MM.1S (cell line): Measurements from ENCODE around the gene CYP2A7.
"Not testable (repeated sequence)": the region's sequence is repeated elsewhere in the genome, so short reads cannot be mapped to it uniquely, and the experiment has no call there.

Source experiments
- DNase-seq: peaks from one replicate; pipeline ENCODE4 v3.0.0-alpha.2; 2015
- H2AFZ ChIP-seq: fragments of 300-600 bp; sonication (generic); 2 replicates; pipeline ENCODE4 v1.6.0; 2016; ENCODE audit warnings: antibody characterized with exemption, low read length
- H3F3A ChIP-seq: fragments of 300-600 bp; sonication (generic); 2 replicates; pipeline ENCODE4 v1.6.1; 2016; ENCODE audit warnings: mild to moderate bottlenecking, antibody characterized with exemption, low read length, moderate library complexity, mixed read lengths; ENCODE audit not compliant: insufficient read depth
- H3K27ac ChIP-seq: fragments of 300-600 bp; sonication (generic); 2 replicates; pipeline ENCODE4 v1.5.1; 2016; ENCODE audit warnings: mild to moderate bottlenecking, low read length
- H3K27me3 ChIP-seq: fragments of 300-600 bp; sonication (generic); replicated peaks from 2 replicates; pipeline ENCODE4 v1.6.0; 2016; ENCODE audit warnings: low read length; ENCODE audit not compliant: insufficient read depth
- H3K36me3 ChIP-seq: fragments of 300-600 bp; sonication (generic); replicated peaks from 2 replicates; pipeline ENCODE4 v1.6.1; 2016; ENCODE audit warnings: mild to moderate bottlenecking, low read length, mixed read lengths; ENCODE audit not compliant: insufficient read depth
- H3K4me1 ChIP-seq: fragments of 300-600 bp; sonication (generic); 2 replicates; pipeline ENCODE4 v1.6.1; 2016; ENCODE audit warnings: low read length, mixed read lengths
- H3K4me2 ChIP-seq: fragments of 300-600 bp; sonication (generic); 2 replicates; pipeline ENCODE4 v1.6.0; 2016; ENCODE audit warnings: low read depth, low read length
- H3K4me3 ChIP-seq: fragments of 300-600 bp; sonication (generic); 2 replicates; pipeline ENCODE4 v1.5.1; 2016; ENCODE audit warnings: low read length, mixed read lengths
- H3K79me2 ChIP-seq: fragments of 300-600 bp; sonication (generic); 2 replicates; pipeline ENCODE4 v1.6.1; 2016; ENCODE audit warnings: mixed run types, low read length, mixed read lengths
- H3K9ac ChIP-seq: fragments of 300-600 bp; sonication (generic); 2 replicates; pipeline ENCODE4 v1.6.1; 2016; ENCODE audit warnings: low read length, mixed read lengths
- H3K9me2 ChIP-seq: fragments of 300-600 bp; sonication (generic); replicated peaks from 2 replicates; pipeline ENCODE4 v1.6.1; 2016; ENCODE audit warnings: mild to moderate bottlenecking, low read length, mixed read lengths; ENCODE audit not compliant: insufficient read depth
- H3K9me3 ChIP-seq: fragments of 300-600 bp; sonication (generic); replicated peaks from 2 replicates; pipeline ENCODE4 v1.6.1; 2016; ENCODE audit warnings: mild to moderate bottlenecking, low read length, mixed read lengths; ENCODE audit not compliant: insufficient read depth
- H4K20me1 ChIP-seq: fragments of 300-600 bp; sonication (generic); 2 replicates; pipeline ENCODE4 v1.6.1; 2016; ENCODE audit warnings: mild to moderate bottlenecking, low read length, moderate library complexity, mixed read lengths; ENCODE audit not compliant: insufficient read depth
- EZH2 ChIP-seq: fragments of 300-600 bp; sonication (generic); optimal IDR thresholded peaks from 2 replicates; pipeline ENCODE3; 2017; ENCODE audit warnings: low read depth, mild to moderate bottlenecking, antibody characterized with exemption, low read length, mixed read lengths
- EZH2phosphoT487 ChIP-seq: fragments of 300-600 bp; sonication (generic); IDR thresholded peaks from 2 replicates; pipeline ENCODE4 v1.6.1; 2018; ENCODE audit warnings: antibody characterized with exemption, low read length
- TF ChIP-seq, protein P1 (sequence below): fragments of 300-600 bp; sonication (generic); IDR thresholded peaks from 2 replicates; pipeline ENCODE4 v1.5.1; 2016; ENCODE audit warnings: antibody characterized with exemption, low read length, mixed read lengths

CYP2A7 gene

DNA sequence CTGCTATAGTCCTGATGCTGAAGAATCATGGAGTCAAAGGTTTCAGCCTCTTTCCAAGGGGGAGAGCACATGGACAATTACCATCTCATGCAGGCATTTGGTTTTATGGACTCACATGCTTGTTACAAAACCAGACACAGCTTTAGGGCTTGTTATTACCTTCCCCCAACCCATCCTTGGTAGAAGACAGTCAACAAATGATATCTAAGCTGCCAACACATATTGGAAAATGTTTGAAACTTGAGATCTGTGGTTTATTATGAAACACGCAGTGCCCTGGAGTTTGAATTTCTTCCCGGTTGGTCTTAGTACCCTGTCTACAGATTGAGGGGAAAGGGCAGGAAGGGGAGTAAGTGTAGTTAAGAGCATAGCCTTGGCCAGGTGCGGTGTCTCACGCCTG is 19.2 kb downstream of the CYP2A7 start:
- Histone ChIP-seq H3K9me2 (no peaks in the 10 kb centered on the region), H3K4me2 (no peak overlapping the region), H2AFZ (no peak overlapping the region), H3K9me3 (no peaks in the 10 kb centered on the region), H3K36me3 (no peaks in the 10 kb centered on the region), H3K27ac (no peak overlapping the region), H3K9ac (no peak overlapping the region), H3K4me1 (no peaks in the 10 kb centered on the region), H3K4me3 (no peak overlapping the region), H3K27me3 (peaks cover 45% of the 10 kb centered on the region), H3K79me2 (no peaks in the 10 kb centered on the region), H3F3A (no peaks in the 10 kb centered on the region), H4K20me1 (no peaks in the 10 kb centered on the region)
- TF ChIP-seq, protein P1, sequence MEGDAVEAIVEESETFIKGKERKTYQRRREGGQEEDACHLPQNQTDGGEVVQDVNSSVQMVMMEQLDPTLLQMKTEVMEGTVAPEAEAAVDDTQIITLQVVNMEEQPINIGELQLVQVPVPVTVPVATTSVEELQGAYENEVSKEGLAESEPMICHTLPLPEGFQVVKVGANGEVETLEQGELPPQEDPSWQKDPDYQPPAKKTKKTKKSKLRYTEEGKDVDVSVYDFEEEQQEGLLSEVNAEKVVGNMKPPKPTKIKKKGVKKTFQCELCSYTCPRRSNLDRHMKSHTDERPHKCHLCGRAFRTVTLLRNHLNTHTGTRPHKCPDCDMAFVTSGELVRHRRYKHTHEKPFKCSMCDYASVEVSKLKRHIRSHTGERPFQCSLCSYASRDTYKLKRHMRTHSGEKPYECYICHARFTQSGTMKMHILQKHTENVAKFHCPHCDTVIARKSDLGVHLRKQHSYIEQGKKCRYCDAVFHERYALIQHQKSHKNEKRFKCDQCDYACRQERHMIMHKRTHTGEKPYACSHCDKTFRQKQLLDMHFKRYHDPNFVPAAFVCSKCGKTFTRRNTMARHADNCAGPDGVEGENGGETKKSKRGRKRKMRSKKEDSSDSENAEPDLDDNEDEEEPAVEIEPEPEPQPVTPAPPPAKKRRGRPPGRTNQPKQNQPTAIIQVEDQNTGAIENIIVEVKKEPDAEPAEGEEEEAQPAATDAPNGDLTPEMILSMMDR, result no peak
- no peak for TF ChIP-seq EZH2phosphoT487
- TF ChIP-seq EZH2, result no peak
- DNase-seq, result no peak

DNA sequence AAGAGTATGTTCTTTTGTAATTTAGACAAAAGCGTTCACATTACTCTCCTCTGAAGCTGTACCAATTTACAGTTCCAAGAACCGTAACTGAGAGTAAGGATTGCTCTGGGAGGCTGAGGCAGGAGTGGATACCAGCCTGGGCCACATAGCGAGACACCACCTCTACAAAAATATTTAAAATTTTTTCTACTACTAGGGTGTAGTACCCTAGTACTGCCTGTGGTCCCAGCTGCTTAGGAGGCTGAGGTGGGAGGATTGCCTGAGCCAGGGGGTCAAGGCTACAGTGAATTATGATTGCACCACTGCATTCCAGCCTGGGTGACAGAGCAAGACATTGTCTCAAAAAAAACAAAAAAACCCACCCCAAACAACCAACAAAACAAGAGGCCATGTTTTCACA is 19.7 kb downstream of the CYP2A7 start:
- Histone ChIP-seq H3K36me3 (no peaks in the 10 kb centered on the region), H3K9ac (no peak overlapping the region), H4K20me1 (no peaks in the 10 kb centered on the region), H3K27me3 (peaks cover 42% of the 10 kb centered on the region), H3K9me3 (no peaks in the 10 kb centered on the region), H3K4me3 (no peak overlapping the region), H3K27ac (no peak overlapping the region), H3K79me2 (no peaks in the 10 kb centered on the region), H3K9me2 (no peaks in the 10 kb centered on the region), H3K4me2 (no peak overlapping the region), H3F3A (no peaks in the 10 kb centered on the region), H3K4me1 (no peaks in the 10 kb centered on the region), H2AFZ (no peak overlapping the region)
- no peak for DNase-seq
- TF ChIP-seq EZH2, result no peak
- TF ChIP-seq, protein P1, result no peak
- TF ChIP-seq EZH2phosphoT487, result no peak

- peaks cover 42% of the 10 kb centered on the region for H3K27me3 ChIP-seq
- no peaks in the 10 kb centered on the region for H3K9me2 ChIP-seq
- H3K36me3 ChIP-seq, result no peaks in the 10 kb centered on the region
- H3K27ac ChIP-seq, result no peak overlapping the region
- no peaks in the 10 kb centered on the region for H4K20me1 ChIP-seq
- no peaks in the 10 kb centered on the region for H3K9me3 ChIP-seq
- H3K79me2 ChIP-seq, result no peaks in the 10 kb centered on the region
- H3K9ac ChIP-seq, result no peak overlapping the region
- H2AFZ ChIP-seq, result no peak overlapping the region
- no peak for DNase-seq
- TF ChIP-seq EZH2 (no peak), EZH2phosphoT487 (no peak)
- TF ChIP-seq, protein P1, result no peak
- no peak overlapping the region for H3K4me2 ChIP-seq
- H3K4me3 ChIP-seq, result no peak overlapping the region
- H3K4me1 ChIP-seq, result no peaks in the 10 kb centered on the region
- no peaks in the 10 kb centered on the region for H3F3A ChIP-seq
These were observed 23.9 kb downstream of the CYP2A7 start for GRCh38 chr19:40858109-40858508.

DNA sequence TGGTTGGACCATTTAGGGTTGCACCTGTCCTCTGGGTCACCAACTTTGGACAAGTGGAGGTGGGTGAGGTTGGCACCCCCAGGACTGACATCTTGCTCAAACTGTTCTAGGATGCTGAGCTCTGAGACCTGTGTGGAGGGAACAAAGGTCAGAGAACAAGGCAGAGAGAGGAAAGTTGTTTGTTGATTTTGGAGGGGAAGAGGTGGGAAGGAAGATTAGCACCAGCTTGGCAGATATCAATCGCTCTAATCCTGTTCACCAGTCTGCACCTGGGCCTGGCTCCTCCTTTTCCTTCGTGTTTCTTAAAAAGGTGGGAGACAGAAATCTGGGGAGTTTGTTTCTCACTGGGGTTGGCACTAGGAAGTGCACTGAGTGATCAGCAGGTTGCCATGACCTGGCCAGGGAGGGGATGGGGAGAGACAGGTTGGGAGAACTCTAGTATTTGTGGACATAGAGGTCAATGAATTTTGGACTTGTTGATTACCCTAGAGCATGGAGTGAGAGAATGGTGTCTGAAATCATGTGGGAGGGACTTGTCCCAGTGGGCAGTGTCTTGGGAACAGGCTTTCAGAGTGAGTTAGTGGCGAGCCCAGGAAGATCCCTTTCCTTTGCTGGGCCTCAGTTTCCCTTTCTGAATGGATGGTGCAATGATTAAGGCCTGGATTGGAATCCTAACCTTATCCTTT is 29.4 kb downstream of the CYP2A7 start:
- H3K27me3 ChIP-seq, H2AFZ ChIP-seq, H3K9me2 ChIP-seq, H3K9me3 ChIP-seq, H3K9ac ChIP-seq, DNase-seq, H3F3A ChIP-seq, H3K4me3 ChIP-seq, H3K4me1 ChIP-seq, H3K36me3 ChIP-seq, H3K79me2 ChIP-seq, H4K20me1 ChIP-seq, H3K27ac ChIP-seq, H3K4me2 ChIP-seq: not testable (repeated sequence)

- H3K9me3 ChIP-seq, H3K4me3 ChIP-seq, H3F3A ChIP-seq, H2AFZ ChIP-seq, H4K20me1 ChIP-seq, H3K9me2 ChIP-seq, H3K79me2 ChIP-seq, H3K4me1 ChIP-seq, DNase-seq, H3K9ac ChIP-seq, H3K27ac ChIP-seq, H3K4me2 ChIP-seq, H3K36me3 ChIP-seq: not testable (repeated sequence)
- peaks cover 21% of the 10 kb centered on the region for H3K27me3 ChIP-seq
These were observed 31.8 kb downstream of the CYP2A7 start, which contains the start of gene CYP2A6 for GRCh38 chr19:40850277-40850676. CYP2A6 (minus strand) TSS chr19:40850447; CDS start chr19:40850426, 21 bp downstream.

DNA sequence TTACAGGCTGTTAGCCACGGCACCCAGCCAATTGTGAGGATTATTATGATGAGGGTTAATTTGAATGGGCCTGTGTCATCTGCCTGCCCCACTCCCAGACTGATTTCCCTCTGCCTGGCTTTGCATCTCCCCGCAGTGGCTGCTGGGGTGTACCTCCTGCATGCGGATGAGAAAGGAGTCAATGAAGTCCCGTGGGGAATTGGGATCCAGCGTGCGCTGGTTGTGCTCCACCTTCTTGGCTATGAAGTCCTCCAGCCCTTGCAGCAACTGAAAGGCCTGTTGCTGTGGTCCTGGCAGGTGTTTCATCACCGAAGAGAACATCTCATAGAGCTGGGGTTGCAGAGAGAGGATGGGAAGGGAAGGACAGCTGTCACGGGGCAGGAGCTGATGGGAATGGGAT is 35.3 kb downstream of the CYP2A7 start:
- H3K79me2 ChIP-seq, H3K36me3 ChIP-seq, DNase-seq, H3K4me3 ChIP-seq, H2AFZ ChIP-seq, H3K9me2 ChIP-seq, H3K9me3 ChIP-seq, H4K20me1 ChIP-seq, H3K4me2 ChIP-seq, H3F3A ChIP-seq, H3K27ac ChIP-seq, H3K9ac ChIP-seq, H3K4me1 ChIP-seq: not testable (repeated sequence)
- peaks cover 30% of the 10 kb centered on the region for H3K27me3 ChIP-seq
